Ovary (tissue), 9 donors: ENCODE results near the gene P2RX6. TPM values are rescaled to one million over a fixed set of nuclear protein-coding genes. Genes with fewer than 3 reads are reported as not detected.

Source experiments
- DNase-seq, 5 donors: peaks; one replicate each; pipeline ENCODE4 v3.0.0-alpha.2; 2019 to 2020
- H3K27ac ChIP-seq, 2 donors: fragments of 200-600 bp; one replicate each; pipeline versions ENCODE4 v1.5.1 to v1.8.0; 2019 to 2022
- H3K27me3 ChIP-seq: fragments of 200-600 bp; one replicate; pipeline ENCODE4 v1.8.0; 2022
- H3K36me3 ChIP-seq: fragments of 200-600 bp; sonication (generic); one replicate; pipeline ENCODE4 v1.5.1; 2019
- H3K4me1 ChIP-seq: one replicate; pipeline ENCODE4 v1.8.1; 2013; ENCODE audit warnings: mild to moderate bottlenecking, moderate library complexity; ENCODE audit not compliant: insufficient read depth
- H3K4me3 ChIP-seq: fragments of 200-600 bp; sonication (generic); one replicate; pipeline ENCODE4 v1.5.1; 2017
- H3K9me3 ChIP-seq, 2 donors: fragments of 200-600 bp in 1 of 2; sonication (generic) in 1 of 2; one replicate each; pipeline versions ENCODE4 v1.5.1 to v1.8.1; 2013 to 2019; ENCODE audit warnings: mild to moderate bottlenecking in 1 of 2, moderate library complexity in 1 of 2
- CTCF ChIP-seq, 3 donors: fragments of 450-650 bp in 2 of 3; fragments of 200-600 bp in 1 of 3; IDR thresholded peaks; one replicate each; pipeline versions ENCODE4 v1.5.1 to v1.8.0; 2016 to 2022; ENCODE audit warnings: antibody characterized with exemption in 3 of 3, mild to moderate bottlenecking in 1 of 3
- EP300 ChIP-seq: sonication (generic); formaldehyde crosslinking; IDR thresholded peaks from one replicate; pipeline ENCODE4 v1.6.1; 2017; ENCODE audit warnings: antibody characterized with exemption
- POLR2A ChIP-seq: fragments of 450-650 bp; IDR thresholded peaks from one replicate; pipeline ENCODE4 v1.6.1; 2017; ENCODE audit warnings: antibody characterized with exemption, mild to moderate bottlenecking, moderate library complexity
- WGBS, 3 donors: extraction: QIAGEN DNeasy Blood & Tissue Kit in 1 of 3; methylation state at CpG; one replicate each; pipeline versions ENCODE4 v1.1.5 to v1.1.7; 2013 to 2017; 5-methylcytosine and 5-hydroxymethylcytosine counted together
- intact Hi-C, 4 donors: fragments of 100-400 bp; cut with DNase I; formaldehyde crosslinking; loops; one replicate each; pipeline versions ENCODE4 v1.11.0 to v1.15.1; 2022 to 2023
- polyA plus RNA-seq, 2 donors: library from polyadenylated mRNA; stranded (reverse); fragments of 200-250 nt in 1 of 2; fragments of 350-450 nt in 1 of 2; fragmentation: Illumina TruSeq in 1 of 2; extraction: RNeasy Lipid Tissue Mini Kit (QIAGEN cat#74804) in 1 of 2; gene quantifications; one replicate each; pipeline ENCODE4 v1.2.3, GENCODE V29; 2013 to 2014
- total RNA-seq, 7 donors: library from RNA; depleted of rRNA in 2 of 7; stranded (reverse); fragments of >200 nt in 2 of 7; fragmentation: NEBNext Ultra II Directional in 3 of 7; extraction: Animal tissue kit (Norgen Biotek cat#: 25700) in 3 of 7; gene quantifications; one replicate each; pipeline versions ENCODE4 v1.1.0 to v1.2.4, GENCODE V29; 2016 to 2023
- donor health status: DM: no; HTN: no; CAD: no; lungs with moderate emphysema.
- donor health status: DM: no; HTN: no; CAD: no.
- donor health status: Bipolar disorder and iron deficiency.
- donor health status: DM: yes; HTN: yes; CAD: no.
- donor health status: DM: no; HTN: no; CAD: no.
- donor health status: DM: yes; HTN: yes; CAD: no.

Gene P2RX6
- total and polyA plus RNA-seq, 9 donors, result 0.47 to 1.6 (median 1.0) TPM

DNA sequence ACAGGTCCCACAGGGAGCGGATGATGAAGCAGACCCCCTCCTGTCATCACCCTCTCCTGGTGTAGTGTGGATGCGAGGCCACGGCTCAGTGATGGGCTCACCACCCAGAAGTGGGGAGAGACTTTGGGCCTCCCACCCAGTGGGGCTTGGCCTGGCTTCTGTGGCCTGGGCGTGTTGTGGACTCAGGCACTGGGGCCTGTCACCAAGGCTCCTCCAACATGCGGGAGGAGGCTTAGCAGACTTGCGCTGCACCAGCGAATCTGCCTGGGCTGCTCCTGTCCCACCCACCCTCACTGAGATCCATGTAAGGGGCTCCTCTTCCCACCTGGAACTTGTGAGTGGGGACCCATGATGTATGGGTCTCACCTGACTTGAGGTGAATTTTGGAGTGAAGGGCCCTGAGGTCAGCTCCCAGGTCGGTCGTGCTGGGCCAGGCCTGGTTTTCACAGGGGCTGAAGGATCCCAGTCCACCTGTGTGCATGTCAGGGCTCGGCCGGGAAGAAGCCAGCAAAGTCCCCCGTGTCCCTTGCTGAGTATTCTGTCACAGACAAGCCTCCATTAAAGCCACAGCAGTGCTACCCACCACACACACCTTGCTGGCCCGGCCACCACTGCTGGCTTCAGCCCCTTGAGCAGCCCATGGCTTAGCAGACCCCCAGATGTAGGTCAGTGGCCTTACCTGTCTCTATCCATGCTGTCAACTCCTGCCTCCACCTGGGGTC, 17.3 kb upstream of the P2RX6 start:
- H3K36me3 ChIP-seq, result no peaks in the 10 kb centered on the region
- intact Hi-C loops, result no loop called here
- DNase-seq, result no peak
- H3K4me3 ChIP-seq, result no peak overlapping the region
- peak overlapping the region in 1 of 2 donors; percentile 5 for H3K27ac ChIP-seq
- no peak for TF ChIP-seq CTCF (IDR thresholded peaks at IDR 0.05)
- TF ChIP-seq POLR2A, result no peak
- TF ChIP-seq EP300, result no peak
- H3K4me1 ChIP-seq, result peaks cover 4% of the 10 kb centered on the region
- no peaks in the 10 kb centered on the region for H3K9me3 ChIP-seq
- WGBS, 3 donors, result 64 to 73% (median 66%) methylated on average over 13 of the region's 13 CpGs
- no peaks in the 10 kb centered on the region for H3K27me3 ChIP-seq

DNA sequence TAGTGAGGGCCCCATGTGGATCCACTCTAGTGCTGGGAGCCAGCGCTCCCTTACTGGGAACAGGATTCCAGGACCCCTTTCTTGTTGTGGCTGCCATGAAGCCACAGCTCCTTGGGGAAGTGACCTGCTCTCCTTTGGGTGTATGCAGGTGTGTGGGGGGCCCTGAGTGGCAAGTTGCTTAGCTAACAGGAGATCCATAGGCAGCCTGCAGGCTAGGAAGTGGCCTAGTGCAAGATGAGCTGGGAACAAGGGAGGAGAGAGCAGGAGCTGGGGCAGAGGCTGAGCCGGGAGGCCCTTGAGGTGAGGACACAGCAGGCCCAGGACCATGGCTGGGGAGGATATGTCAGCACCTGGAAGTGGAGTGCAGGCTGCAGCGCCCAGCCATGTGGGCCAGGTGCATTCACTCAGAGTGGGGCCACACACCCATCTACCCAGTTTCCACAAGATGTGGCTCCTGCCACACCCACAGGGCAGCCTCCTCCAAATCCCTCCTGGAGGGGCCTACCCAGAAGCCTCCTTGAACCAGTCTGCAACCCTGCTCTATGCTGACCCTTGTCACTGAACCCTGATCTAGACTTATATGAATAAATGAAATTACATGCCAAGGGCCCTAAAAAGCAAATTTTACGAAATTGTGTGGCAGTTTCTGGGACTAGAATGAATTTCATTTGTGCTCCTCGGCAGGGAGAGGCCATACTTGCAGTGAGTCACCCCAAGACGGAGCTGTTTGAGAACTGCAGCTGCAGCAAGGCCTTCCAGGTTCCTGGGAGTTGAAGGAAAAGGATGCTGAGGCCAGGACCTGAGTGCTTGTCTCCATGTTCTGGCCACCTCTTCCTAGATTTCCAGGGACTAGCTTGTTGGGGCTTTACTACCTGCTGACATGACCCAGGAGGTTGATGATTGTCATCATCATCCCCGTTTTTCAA, 16.3 kb upstream of the P2RX6 start:
- TF ChIP-seq CTCF (IDR thresholded peaks at IDR 0.05) (no peak), EP300 (no peak), POLR2A (no peak)
- DNase-seq, result no peak
- Histone ChIP-seq H3K4me3 (no peak overlapping the region), H3K9me3 (no peaks in the 10 kb centered on the region), H3K27me3 (no peaks in the 10 kb centered on the region), H3K4me1 (peaks cover 8% of the 10 kb centered on the region), H3K36me3 (no peaks in the 10 kb centered on the region), H3K27ac (peak overlapping the region in 1 of 2 donors; percentile 5)
- intact Hi-C loops, result no loop called here
- 46 to 55% (median 55%) methylated on average over 7 of the region's 7 CpGs for WGBS, 3 donors

DNA sequence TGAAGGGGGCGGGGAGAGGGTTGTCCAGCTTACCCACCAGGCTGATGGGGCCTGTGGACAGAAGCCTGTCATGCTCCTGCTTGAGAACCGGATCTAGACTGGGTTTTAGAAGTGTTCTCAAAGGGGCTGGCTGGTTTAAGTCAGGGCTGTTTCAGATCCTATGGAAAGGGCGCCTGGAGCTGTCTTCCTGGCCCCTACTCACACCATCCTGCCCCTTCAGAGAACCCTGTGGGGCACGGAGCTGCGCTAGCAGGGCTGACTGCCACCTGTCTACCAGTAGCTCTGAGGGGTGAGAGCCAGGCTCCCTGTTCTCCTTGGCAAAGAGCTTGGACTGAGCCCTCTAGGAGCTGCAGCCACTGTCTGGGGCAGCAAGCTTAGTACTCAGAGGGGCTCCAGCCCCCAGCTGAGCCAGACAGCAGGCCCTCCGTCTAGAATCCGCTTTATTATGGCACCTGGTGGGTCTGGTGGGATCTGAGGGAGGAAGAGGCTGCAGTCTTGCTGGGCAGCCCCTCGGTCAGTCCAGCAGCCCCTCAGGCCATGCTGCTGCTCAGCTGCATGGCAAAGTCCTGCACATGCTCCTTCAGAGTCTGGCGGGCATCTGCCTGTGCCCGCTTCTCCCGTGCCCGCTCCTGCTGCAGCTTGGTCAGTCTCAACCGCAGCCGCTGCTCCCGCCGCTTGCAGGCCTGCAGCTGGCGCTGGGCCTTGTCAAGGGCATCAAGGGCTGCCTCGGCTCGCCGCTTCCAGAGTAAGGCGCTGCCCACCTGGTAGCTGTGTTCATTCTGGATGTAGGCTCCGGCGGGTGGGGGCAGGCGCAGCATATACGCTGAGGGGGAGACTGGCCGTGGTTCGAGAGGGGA, 15.4 kb upstream of the P2RX6 start:
- 77 to 86% (median 78%) methylated on average over 25 to 27 of the region's 27 CpGs for WGBS, 3 donors
- TF ChIP-seq POLR2A (no peak), CTCF (IDR thresholded peaks at IDR 0.05) (no peak), EP300 (no peak)
- Histone ChIP-seq H3K36me3 (no peaks in the 10 kb centered on the region), H3K27me3 (no peaks in the 10 kb centered on the region), H3K9me3 (no peaks in the 10 kb centered on the region), H3K27ac (peak overlapping the region in 1 of 2 donors; percentile 94), H3K4me3 (no peak overlapping the region), H3K4me1 (peaks cover 10% of the 10 kb centered on the region)
- intact Hi-C loops, result no loop called here
- DNase-seq, result no peak
